Colon (tissue), 2 donors: Measurements from ENCODE around the gene ACAD11.

Source experiments
- FAIRE-seq: peaks from 2 replicates; lab custom pipeline; 2012; peaks lifted over from hg19 to GRCh38; lab: Jason Lieb, UNC
- donor health status: control.
- donor health status: control.

ACAD11 gene

GRCh38 chr3:132659365-132660051 lies at the start of gene ACAD11:
Gene ACAD11 (minus strand): TSS chr3:132659809. CDS start chr3:132659751, 58 bp downstream.
- FAIRE-seq, result no peak

- FAIRE-seq, result no peak
Observed at GRCh38 chr3:132703733-132704132, 44.1 kb upstream of the ACAD11 start.

- FAIRE-seq, result no peak
Observed at GRCh38 chr3:132695422-132695821, 35.8 kb upstream of the ACAD11 start.

- FAIRE-seq, result peak; percentile 18
Observed at GRCh38 chr3:132694991-132695390, 35.4 kb upstream of the ACAD11 start.

- FAIRE-seq, result no peak
Observed at GRCh38 chr3:132690040-132690439, 30.4 kb upstream of the ACAD11 start.

GRCh38 chr3:132682201-132682600 lies 22.6 kb upstream of the ACAD11 start:
- FAIRE-seq, result no peak

- no peak for FAIRE-seq
Observed at GRCh38 chr3:132681421-132681820, 21.8 kb upstream of the ACAD11 start.

- no peak for FAIRE-seq
Observed at GRCh38 chr3:132679911-132680310, 20.3 kb upstream of the ACAD11 start.

- FAIRE-seq, result no peak
Observed at GRCh38 chr3:132675408-132675807, 15.8 kb upstream of the ACAD11 start.

GRCh38 chr3:132669256-132669777 lies 9.7 kb upstream of the ACAD11 start:
- FAIRE-seq, result no peak

- no peak for FAIRE-seq
Observed at GRCh38 chr3:132665230-132665745, 5.7 kb upstream of the ACAD11 start.

GRCh38 chr3:132662212-132662611 lies 2.6 kb upstream of the ACAD11 start:
- no peak for FAIRE-seq

- no peak for FAIRE-seq
Observed at GRCh38 chr3:132661101-132661500, 1.5 kb upstream of the ACAD11 start.

GRCh38 chr3:132660811-132661070 lies 1.1 kb upstream of the ACAD11 start:
- FAIRE-seq, result no peak

- FAIRE-seq, result no peak
Observed at GRCh38 chr3:132660052-132660810, 622 bp upstream of the ACAD11 start, which contains the start of gene UBA5. Gene UBA5 (plus strand): TSS chr3:132660329. CDS start chr3:132660538, 209 bp downstream.

- FAIRE-seq, result no peak
Observed at GRCh38 chr3:132659000-132659364, 627 bp downstream of the ACAD11 start.

- no peak for FAIRE-seq
Observed at GRCh38 chr3:132657869-132658747, 1.5 kb downstream of the ACAD11 start.

- FAIRE-seq, result no peak
Observed at GRCh38 chr3:132655471-132655870, 4.1 kb downstream of the ACAD11 start.

- no peak for FAIRE-seq
Observed at GRCh38 chr3:132654721-132655120, 4.9 kb downstream of the ACAD11 start.

- no peak for FAIRE-seq
Observed at GRCh38 chr3:132654190-132654589, 5.4 kb downstream of the ACAD11 start.

GRCh38 chr3:132652640-132653270 lies 6.9 kb downstream of the ACAD11 start:
- FAIRE-seq, result no peak

GRCh38 chr3:132650153-132650552 lies 9.5 kb downstream of the ACAD11 start:
- FAIRE-seq, result no peak
